ENCODE measurements around the gene TAAR2.
"Not testable (repeated sequence)": the region's sequence is repeated elsewhere in the genome, so short reads cannot be mapped to it uniquely, and the experiment has no call there.

The TAAR2 gene, protein sequence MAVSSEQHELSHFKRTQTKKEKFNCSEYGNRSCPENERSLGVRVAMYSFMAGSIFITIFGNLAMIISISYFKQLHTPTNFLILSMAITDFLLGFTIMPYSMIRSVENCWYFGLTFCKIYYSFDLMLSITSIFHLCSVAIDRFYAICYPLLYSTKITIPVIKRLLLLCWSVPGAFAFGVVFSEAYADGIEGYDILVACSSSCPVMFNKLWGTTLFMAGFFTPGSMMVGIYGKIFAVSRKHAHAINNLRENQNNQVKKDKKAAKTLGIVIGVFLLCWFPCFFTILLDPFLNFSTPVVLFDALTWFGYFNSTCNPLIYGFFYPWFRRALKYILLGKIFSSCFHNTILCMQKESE

GRCh38 chr6:132624175-132624574 lies at the start of gene TAAR2:
Gene TAAR2, minus strand, starts transcription at chr6:132624275. Its CDS starts 0 bp downstream, at chr6:132624275.
- no peak for DNase-seq

DNA sequence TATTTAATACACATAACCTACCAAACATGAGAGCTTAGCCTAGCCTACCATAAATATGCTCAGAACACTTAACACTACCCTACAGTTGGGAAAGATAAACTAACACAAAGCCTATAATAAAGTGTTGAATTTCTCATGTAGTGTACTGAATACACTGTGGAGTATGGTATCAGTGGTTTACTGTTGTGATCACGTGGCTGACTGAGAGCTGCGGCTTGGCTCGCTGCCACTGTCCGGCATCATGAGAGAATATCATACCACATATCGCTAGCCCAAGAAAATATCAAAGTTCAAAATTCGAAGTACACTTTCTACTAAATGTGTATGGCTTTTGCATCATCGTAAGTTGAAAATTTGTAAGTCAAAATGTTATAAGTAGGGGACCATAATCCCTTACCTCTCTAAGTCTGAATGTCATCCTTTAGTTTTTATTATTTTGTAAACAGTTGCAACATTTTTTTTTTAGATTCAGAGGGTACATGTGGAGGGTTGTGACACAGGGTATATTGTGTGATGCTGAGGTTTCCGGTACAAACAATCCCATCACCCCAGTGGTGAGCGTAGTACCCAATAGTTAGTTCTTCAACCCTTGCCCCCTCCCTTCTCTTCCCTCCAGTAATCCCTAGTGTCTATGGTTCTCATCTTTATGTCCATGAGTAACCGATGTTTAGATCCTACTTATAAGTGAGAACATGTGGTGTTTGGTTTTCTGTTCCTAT lies 49.5 kb upstream of the TAAR2 start:
- DNase-seq: no peak

DNA sequence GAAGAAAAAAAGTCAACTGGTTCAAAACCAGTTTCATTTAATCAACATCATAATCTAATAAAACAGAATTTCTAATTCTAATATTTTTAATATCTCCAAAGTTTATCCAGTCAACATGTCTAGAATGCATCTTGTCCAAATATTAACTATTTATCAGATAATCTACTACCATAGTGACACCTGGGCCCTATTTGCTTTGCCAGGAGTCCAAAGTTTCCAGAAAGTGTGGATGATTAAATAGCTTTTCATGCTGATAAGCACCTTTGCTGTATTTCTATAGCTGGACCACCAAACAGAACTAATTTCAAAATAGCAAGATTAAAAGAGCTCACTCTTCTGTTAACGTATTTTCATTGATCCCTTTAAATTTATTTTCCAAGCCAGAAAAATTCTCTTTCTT lies 47.2 kb upstream of the TAAR2 start:
- no peak for DNase-seq

DNA sequence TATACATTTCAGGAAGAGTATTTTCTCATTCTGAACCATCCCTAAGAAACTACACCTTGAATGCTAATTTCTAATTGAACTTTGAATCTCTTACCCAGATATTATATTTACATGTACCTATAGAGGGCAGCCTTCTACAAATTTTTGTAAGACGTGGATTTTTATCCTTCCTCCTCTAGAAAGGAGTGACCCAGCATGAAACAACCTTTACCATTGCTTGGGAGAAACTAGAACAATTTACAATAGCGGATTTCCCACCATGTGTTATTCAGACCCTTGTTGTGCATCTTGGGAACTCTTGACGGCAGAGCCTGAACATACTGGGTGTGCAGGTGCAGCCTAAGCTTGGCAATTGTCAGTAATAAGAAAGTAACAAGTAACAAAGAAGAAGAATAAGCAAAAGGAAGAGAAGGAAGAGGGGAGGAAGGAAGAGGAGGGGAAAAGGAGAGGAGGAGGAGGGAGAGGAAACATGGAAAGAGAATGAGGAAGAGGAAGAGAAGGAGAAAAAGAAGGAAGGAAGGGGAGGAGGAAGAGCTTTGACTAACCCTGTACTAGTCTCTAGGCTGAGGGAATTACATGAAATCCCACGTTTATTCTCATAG lies 45.7 kb upstream of the TAAR2 start:
- no peak for DNase-seq

DNA sequence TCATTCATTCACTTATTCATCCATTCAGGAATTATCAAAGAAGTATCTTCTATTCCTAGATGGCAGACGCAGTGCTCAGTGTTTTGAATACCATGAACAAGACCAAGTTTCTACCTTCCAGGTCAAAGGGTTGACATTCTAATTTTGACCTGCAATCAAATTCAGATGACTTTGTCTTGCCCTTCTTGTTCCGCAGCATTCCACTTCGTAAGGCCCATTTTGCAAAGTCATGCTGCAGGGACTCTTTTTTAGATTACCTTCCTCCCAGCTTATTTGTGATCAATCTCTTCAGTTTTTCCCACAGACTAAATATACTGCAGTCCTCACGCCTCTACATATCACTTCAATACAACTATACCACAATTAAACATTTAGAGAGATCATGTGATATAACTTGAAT lies 42.0 kb upstream of the TAAR2 start:
- no peak for DNase-seq

DNA sequence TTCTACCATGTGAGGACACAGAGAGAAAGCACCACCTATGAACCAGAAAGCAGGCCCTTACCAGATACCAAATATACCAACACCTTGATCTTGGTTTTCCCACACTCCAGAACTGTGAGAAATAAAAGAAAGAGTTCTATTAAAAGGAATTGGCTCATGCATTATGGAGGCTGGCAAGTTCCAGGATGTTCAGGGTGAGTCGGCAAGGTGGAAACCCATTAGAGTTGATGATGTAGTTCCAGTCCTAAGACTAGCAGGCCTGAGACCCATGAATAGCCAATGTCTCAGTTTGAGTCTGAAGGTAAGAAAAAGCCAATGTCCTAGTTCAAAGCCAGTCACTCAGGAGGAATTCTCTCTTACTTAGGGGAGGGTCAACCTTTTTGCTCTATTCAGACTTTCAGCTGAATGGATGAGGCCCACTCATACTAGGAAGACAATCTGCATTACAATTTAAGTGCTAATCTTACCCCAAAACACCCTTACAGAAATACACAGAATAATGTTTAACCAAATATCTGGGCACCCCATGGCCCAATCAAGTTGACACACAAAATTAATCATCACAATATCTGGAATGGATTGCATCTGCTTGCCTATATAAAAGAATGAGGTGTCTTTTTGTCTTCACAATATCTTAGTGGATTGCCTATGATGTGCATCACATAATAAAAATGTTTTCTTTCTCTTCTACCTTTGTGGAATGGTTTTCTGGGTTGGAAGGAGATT lies 40.4 kb upstream of the TAAR2 start:
- DNase-seq: no peak

DNA sequence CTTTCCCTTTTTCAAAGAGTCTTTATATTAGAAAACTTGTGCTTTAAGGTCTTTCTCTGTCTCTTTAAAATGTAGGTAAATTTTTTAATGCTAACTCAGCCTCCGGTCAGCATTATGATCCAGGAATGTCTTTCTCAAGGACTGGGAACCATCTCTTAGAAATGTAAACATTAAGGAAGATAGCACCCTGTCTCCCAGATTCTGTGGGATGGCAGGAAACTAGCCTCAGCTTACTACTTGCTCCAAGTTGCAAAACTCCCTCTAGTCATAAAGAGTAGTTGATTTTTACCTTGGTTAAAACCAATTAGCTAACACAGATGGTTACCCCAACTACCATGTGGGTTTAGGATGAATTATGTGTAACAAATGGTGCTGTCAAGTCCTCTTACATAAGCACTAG lies 39.6 kb upstream of the TAAR2 start:
- DNase-seq: no peak

GRCh38 chr6:132661906-132662305 lies 37.8 kb upstream of the TAAR2 start:
- DNase-seq: no peak

DNA sequence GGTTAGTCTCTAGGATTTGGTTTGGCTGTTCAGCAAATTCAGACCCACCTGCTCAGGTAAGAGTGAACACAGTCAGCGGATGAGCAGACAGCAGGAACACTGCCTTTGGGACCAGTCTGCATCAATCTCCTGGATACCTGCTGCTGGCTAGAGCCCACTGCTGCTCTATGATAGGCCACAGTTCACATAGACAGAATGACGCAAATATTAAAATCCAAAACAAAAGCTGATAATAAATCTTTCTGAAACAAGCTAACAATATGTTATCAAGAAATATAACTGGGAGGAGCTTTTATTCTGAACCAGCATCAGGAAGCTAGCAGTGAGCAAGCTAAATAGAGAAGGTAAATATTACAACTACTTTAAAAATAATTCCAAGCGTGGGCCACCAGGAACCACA lies 35.0 kb upstream of the TAAR2 start, which contains the start of gene TAAR1:
TSS of gene TAAR1 (minus strand) at position 101 of the 400 bp plus-strand sequence. CDS start 13,179 bp downstream, outside the sequence.
- no peak for DNase-seq

DNA sequence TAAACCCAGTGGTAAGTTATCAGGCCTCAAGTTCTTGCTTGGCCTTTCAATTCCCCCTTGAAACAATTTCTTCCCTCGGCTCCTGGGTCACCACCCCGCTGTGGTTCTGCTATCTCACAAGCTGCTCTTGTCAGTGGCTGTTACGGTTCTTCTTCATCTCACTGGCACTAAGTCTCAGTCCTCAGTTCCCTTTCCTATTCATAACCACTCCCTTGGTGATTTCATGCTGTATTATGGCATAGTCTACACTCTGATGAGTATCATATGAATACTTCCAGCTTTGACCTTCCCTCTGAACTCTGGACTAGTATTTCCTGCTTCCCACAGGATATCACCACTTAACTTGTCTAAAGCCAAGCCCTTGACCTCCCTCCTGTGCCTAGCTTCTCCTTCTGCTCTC lies 27.0 kb upstream of the TAAR2 start:
- DNase-seq: no peak

DNA sequence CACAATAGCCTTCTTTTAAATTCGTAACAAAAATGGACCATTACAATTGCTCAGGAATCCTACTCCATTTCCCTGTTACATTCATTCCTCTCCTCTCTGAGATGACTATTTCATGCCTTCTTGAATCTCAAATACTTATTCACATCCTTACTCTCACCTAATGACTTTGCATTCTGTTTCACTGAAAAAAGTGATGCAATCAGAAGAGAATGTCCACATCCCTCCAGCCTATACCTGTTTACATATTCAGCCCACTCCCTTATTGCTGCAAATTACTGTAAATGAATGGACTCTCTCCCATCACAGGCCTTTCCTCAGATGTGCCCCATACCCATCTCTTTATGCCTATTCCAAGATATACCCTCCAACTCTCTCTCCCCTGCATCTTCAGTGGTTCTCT lies 26.4 kb upstream of the TAAR2 start:
- DNase-seq: no peak

DNA sequence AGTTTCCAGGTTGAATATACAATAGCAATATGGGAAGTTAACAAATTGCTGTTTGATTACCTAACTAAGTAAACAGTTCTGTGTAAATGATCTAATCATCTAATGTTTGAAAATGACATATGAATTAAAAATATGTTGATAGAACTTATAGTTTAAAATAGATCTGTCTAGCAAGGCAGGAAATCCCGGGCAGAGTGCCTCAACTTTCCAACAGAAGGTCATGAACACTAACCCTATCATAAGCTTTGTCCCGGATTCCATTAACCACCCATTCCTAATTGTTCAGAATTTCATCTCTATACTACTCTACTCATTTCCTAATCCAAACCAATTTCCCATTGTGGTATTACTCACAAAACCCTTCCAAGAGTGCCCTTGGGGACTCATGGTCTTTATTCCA lies 24.8 kb upstream of the TAAR2 start:
- DNase-seq: no peak

- no peak for DNase-seq
Measured at GRCh38 chr6:132648356-132648755, 24.3 kb upstream of the TAAR2 start.

DNA sequence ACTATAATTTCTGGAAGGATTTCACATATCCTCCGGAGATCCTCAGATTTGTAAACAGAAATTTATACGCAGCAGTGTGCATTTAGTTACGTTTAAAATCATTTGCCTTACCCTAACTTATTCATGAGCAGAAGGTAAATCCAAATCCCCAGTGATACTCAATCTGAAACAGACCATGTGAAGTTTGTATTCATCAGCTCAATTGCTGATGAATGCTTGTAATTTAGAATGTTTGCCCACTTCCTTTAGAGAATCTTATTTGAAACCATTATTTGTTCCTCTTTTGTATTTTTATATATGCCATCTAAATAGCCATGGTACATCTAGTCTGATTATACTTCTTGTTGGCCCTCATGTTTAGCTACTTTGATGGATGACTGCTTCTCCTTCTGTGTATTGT lies 19.5 kb upstream of the TAAR2 start:
- no peak for DNase-seq

DNA sequence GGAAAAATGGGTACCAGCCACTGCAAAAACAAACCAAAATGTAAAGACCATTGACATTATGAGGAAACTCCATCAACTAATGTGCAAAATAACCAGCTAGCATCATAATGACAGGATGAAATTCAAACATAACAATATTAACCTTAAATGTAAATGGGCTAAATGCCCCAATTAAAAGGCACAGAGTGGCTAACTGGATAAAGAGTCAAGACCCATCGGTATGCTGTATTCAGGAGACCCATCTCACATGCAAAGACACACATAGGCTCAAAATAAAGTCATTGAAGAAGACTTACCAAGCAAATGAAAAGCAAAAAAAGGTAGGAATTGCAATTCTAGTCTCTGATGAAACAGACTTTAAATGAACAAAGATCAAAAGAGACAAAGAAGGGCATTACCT lies 13.1 kb upstream of the TAAR2 start:
- not testable (repeated sequence) for DNase-seq

- DNase-seq: not testable (repeated sequence)
Measured at GRCh38 chr6:132635906-132636305, 11.8 kb upstream of the TAAR2 start.

DNA sequence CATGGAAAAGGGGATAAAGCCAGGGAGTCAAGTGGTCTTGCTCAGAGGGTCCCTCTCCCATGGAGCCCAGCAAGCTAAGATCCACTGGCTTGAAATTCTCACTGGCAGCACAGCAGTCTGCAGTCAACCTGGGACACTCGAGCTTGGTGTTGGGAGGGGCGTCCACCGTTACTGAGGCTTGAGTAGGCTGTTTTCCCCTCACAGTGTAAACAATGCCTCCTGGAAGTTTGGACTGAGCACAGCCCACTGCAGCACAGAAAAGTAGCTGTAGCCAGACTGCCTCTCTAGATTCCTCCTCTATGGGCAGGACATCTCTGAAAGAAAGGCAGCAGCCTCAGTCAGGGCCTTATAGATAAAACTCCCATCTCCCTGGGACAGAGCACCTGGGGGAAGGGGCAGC lies 11.2 kb upstream of the TAAR2 start:
- DNase-seq: not testable (repeated sequence)

DNA sequence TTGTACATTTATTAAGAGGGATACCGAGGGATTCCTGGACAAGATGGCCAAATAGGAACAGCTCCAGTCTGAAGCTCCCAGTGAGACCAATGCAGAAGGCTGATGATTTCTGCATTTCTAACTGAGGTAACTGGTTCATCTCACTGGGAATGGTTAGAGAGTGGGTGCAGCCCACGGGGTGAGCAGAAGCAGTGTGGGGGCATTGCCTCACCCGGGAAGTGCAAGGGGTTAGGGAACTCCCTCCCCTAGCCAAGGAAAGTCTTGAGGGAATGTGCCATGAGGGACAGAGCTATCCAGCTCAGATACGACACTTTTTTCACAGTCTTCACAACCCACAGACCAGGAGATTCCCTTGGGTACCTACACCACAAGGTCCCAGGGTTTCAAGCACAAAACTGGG lies 10.7 kb upstream of the TAAR2 start:
- no peak for DNase-seq

- no peak for DNase-seq
Measured at GRCh38 chr6:132633362-132633761, 9.3 kb upstream of the TAAR2 start.

- DNase-seq: no peak
Measured at GRCh38 chr6:132623106-132623845, 799 bp downstream of the TAAR2 start.

- no peak for DNase-seq
Measured at GRCh38 chr6:132616677-132617076, 7.4 kb downstream of the TAAR2 start.

DNA sequence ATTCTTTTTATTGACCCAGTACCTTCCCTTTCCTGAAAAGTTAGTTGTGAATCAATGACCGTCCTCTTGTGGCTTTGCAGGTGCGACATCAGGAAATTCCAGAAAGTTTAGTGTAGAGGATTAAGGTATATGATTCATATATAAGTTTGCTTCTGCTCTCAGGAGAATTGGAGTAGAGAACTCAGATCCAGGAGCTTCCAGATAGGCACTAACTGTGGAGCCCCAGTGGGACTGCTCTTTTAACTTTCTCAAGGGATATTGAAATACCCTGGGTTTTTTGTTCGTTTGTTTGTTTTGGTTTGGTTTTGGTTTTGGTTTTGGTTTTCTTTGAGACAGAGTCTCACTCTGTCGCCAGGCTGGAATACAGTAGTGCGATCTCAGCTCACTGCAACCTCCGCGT lies 9.5 kb downstream of the TAAR2 start:
- no peak for DNase-seq

Data from COR-L47 (cell line).